GM18526 (cell line): ENCODE results near the gene ZNF628.

Source experiments
- POLR2A ChIP-seq: IDR thresholded peaks from 3 replicates; pipeline ENCODE4 v1.6.1; 2011; ENCODE audit not compliant: insufficient read length; ENCODE audit errors: extremely low read depth

The ZNF628 gene

DNA sequence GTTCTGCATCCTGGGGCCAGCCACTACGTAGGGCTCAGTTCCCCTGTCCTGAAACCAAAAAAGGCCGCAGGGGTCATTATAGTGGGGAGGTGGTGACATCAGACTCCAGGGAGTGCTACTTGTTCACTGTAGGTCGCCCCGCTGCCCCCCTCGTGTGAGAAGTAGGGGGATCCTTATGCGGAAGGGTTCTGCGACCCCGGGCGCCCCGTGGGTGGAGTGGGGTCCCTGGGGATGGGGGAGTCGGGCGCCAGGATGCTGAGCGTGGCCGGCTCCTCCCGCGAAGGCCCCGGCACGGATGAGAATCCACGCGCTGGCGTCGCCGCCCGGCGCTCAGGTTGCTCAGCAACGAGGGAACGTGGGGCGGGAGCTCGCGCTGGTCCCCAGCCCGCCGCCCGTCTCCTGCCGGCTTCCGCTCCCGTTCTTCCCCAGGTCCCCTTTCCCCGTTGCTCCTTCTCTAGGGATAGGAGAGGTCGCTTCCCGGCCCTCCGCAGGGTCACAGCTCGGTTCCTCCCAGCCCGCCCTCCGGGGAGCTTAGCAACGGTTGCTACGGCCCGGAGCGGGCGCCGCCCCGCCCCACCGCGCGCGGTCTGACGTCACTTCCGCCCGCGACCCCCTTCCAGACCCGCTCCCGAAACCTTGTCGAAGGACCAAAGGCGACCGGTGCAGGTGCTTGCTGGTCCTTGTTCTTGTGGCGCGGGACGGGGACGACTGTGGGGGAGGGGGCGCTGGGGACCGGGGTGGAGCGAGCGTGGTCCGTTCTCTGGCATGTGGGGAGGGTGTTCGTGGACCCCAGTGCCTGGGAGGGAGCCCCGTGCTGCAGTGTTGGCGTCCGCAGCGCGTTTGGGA is 8.4 kb downstream of the ZNF628 start, which contains the start of gene NAT14:
TSS of gene NAT14 (plus strand) at position 596 of the 846 bp plus-strand sequence. CDS start 521 bp downstream, outside the sequence.
- no peak for TF ChIP-seq POLR2A

DNA sequence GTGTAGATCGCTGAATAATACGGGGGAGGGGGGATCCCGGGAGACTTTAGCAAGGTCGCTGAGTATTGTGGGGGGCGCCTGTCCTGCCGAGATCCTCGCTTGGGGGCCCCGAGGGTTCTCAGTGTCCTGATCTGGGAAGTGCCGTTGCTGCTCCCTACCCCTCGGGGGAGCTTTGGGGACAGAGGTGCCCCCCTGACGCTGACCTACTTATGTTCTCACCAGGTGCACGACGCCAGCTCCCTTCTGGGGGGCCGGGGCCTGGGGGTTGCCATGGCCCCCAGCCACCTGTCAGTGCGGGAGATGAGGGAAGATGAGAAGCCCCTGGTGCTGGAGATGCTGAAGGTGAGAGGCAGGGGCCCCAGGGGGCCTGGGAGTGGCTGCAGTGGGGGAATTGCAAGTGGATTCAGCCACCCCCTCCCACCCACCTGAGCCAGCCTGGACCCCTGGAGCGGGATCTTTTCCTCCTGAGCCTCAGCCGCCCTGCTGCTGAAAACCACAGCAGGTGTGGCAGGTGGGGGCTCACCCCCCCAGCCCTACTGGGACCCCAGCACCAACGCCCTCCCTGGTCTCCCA is 9.1 kb downstream of the ZNF628 start:
- TF ChIP-seq POLR2A, result no peak

DNA sequence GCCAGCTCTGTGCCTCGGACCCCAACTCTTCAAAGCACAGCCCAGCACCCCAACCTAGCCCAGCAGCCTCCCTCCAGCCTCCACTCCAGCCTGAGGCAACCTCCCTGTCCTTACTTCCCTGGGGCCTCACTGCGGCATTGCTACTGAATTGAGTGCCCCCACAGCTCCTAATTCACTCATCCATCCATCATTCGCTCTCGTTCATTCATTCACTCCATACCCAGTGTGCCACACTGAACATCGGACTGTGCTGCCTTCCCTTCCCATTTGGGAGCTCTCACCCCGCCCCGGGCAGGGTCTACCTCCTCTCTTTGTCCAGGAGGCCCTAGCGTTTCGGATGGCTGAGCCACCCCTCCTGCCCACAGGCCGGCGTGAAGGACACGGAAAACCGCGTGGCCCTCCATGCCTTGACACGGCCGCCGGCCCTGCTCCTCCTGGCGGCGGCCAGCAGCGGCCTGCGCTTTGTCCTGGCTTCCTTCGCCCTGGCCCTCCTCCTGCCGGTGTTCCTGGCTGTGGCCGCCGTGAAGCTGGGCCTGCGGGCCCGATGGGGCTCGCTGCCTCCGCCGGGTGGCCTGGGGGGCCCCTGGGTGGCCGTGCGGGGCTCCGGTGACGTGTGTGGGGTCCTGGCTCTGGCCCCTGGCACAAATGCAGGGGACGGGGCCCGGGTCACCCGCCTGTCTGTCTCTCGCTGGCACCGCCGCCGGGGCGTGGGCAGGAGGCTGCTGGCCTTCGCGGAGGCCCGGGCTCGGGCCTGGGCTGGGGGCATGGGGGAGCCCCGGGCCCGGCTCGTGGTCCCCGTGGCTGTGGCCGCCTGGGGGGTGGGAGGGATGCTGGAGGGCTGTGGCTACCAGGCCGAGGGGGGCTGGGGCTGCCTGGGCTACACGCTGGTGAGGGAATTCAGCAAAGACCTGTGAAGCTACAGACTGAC is 9.9 kb downstream of the ZNF628 start:
- no peak for TF ChIP-seq POLR2A

DNA sequence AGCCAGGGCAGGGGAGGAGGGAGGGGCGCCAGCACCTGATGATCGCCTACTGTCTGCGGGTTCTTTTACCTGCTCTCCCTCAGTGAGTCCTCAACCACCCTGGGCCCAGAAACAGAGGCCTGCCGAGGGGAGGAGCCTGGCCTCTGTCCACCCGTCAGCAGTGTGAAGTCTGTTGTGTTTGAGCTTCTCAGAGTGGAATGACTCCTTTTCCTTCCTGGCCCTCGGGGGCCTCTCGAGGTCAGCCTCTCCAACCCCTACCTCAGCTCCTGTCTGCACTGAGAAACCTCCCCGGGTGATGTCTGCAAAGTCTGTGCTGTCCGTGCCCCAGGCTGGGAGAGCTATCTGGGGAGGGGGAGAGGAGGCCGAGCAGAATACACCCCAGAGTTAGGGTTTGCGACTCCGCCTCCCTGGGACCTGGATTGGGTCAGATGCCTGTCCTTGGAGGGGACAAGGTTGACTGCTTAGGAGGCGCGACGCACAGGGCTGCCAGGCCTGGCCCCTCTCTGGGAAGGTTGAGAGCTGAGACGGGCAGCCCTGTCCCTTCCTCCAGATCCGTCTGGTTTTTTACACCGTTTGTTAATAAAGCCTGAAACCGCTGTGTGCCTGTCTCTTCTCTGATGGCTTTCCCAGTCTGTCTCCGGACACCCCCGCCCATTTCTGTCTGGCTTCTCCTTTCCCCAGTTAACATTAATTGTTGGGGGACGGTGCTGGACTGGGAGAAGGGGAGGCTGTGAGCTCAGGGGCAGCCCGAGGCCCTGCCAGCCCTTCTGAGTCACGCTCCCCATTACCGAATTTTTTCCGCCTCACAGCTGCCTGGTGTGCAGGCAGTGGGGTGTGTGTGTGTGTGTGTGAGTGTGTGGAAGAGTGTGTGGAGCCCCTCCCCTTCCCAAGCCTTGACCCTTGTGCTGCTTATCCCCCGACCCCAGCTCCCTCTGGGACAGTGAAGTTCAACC is 10.8 kb downstream of the ZNF628 start:
- TF ChIP-seq POLR2A, result no peak

DNA sequence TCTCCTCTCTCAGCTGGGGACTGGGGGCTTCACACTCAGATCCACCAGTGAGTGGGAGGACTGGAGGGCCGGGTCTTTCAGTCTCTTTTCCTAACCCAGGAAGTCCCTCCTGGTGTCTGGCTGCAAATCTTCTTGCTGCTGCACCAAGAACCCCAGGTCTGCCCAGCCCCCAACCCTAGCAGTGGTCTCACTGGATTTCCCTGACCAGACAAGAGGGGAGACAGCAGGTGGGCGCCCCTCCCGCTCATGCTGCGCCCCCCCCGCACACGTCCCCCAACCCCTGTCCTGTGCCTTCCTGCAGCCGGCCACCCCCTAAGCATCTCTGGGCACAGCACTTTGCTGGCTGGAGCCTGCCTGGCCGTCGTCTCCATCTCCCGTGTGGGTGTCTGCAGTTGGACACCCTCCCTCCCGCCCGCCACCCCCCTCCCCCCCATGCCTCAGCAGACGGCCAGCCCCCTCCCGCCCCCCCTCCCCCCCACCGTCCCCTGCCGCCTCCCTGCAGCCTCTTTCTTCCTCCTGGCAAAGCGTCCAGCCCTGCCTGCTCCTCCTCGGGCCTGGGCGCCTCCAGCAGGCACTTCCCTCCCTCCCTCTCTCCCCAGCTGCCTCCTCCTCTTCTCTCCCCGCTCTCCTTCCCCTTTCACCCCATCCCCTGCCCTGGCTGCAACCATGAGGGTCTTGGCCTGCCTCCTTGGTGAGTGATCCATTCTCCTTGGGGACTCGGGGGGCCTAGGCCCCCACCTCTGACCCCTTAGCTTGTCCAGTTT is 11.7 kb downstream of the ZNF628 start, which contains the start of gene SSC5D:
TSS of gene SSC5D (plus strand) at position 513 of the 764 bp plus-strand sequence. CDS start at position 667, 154 bp downstream.
- TF ChIP-seq POLR2A, result no peak

DNA sequence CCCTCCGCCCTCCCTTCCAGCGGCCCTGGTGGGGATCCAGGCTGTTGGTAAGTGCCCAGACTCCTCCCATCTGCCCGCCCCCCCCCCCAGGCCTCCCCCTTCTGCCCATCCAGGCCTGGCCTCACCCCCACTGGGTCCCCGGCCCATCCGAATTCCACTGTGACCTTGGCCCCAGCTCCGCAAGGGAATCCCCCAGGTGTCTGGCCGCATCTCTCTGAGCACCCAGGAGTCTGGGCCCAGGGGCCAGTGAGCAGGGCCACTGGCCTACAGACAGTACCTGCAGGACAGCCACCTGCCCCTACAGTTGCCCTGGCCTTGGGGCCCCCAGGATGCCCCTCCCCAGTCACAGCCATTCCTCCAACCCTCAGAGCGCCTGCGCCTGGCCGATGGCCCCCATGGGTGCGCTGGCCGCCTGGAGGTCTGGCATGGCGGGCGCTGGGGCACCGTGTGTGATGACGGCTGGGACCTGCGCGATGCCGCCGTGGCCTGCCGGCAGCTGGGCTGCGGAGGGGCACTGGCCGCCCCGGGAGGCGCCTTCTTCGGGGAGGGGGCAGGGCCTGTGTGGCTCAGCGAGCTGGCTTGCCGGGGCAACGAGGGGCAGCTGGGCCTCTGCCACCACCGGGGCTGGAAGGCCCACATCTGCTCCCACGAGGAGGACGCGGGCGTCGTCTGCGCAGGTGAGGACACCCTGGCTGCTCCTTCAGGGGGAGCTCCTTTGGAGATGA is 12.7 kb downstream of the ZNF628 start:
- TF ChIP-seq POLR2A, result no peak

DNA sequence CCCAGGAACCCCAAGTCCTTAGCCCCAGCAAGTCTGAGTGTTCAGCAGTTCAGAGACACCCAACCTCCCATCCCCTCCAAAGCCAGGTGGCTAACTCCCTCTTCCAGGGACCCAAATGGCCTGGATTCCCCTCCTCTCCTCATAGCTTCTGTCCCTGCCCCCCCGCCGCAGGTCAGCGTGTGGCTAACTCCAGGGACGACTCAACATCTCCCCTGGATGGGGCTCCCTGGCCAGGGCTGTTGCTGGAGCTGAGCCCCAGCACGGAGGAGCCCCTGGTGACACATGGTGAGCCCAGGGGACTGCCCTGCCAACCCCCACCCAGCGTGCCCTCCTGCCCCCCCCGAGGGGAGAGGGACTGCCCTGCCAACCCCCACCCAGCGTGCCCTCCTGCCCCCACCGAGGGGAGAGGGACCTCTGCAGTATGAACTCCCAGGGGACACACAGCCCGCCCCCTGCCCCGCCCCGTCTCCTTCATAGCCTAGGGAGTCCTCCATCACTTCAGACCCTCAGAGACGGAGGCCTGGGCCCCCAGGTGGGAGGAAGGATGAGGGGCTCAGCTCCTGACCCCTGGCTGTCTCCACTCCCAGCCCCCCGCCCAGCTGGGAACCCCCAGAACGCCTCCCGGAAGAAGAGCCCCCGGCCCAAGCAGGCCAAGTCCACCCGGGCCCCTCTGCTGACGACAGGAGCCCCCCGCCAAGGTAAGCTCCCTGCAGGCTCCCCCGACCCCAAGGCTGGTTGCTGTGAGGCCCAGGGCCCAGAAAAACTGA is 13.5 kb downstream of the ZNF628 start:
- TF ChIP-seq POLR2A, result no peak

DNA sequence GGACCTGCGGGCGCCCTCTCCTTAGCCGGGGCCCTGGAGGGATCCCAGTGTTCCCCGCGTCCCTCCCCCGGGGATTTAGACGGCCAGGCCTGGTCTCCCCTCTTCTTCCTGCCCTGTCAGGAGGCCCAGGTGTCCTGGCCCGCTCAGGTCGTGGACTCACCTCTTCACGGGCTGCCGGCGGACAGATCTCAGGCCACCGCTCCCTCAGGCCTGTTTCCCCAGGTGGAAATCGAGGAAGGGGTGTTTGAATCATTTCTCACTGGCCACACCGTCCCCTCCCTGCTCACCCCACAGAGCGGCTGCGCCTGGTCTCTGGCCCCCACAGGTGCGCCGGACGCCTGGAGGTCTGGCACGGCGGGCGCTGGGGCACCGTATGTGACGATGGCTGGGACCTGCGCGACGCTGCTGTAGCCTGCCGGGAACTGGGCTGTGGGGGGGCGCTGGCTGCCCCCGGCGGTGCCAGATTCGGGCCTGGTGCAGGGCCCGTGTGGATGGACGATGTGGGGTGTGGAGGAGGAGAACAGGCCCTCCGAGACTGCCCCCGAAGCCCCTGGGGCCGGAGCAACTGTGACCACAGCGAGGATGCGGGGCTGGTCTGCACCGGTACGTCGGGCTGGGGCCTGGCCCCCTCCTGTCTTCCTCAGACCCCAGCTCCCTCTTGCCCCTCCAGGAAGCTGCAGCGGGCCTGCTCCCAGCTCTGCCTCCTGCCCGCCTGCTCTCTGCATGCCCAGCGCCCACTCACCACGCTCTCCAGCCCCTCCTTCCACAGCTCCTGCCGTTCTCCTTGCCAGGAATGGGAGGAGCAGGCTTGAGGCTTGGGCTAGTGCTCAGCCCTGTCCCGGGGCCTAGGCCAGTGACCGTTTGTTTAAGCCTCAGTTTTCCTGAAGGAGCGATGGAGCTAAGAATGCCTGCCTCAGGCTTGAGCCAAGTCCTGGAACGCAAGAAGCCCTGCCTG is 14.3 kb downstream of the ZNF628 start:
- no peak for TF ChIP-seq POLR2A

DNA sequence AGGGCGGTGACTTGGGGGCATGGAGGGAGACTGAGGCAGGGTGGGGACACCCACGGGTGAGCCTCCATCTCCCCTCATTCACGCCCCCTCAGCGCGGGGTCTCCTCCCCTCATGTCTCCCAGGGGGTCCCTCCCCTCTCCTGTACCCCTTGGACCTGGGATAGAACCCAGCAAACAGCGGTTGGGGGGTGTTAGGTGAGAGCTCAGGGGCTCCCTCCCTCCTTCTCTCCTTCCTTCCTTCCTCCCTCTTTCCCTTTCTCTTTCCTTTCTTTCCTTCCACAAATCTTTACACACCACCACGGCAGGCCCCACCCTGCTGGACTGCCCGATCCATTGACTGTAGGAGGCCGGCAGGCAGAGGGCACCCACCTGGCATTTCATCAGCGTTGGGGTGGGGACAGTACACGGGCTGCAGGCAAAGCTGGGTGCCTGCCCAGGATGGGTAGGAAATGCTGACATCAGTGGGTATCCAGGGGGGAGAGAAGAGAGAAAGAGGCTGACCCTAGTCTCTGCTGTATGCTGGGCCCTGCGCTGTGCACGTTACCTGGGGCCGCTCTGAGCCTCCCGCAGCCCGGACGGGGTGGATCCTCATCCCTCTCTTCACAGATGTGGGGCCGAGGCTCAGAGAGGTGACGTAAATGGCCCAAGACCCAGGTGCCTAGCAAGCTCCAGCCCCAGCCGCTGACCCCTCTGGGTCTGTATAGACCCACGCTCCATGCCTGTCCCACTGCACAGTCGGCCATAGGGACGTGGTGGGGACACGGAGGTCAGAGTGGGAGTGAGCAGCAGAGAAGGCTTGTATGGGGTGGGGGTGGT is 15.3 kb downstream of the ZNF628 start:
- no peak for TF ChIP-seq POLR2A

DNA sequence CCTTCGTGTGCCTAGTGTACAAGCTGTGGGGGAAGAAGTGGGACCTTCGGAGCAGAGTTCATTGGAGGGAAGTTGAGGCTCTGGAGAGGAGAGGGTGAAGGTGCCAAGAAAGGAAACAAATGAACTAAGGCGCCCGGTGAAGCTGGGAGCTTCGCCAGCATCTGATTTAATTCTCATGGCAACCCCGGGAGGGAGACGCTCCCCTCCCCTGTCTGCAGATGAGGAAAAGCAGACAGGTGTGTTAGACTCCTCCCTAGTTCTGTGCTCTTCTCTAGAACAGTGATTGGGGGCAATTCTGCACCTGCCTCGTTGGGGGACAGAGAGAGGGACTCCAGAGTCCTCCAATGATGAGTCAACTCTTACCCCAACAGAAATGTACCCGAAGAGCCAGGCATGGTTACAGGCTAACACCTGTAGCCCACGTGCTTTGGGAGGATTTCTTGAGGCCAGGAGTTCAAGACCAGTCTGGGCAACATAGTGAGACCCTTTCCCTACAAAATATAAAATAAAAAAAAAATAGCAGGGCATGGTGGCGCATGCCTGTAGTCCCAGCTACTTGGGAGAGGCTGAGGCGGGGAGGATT is 16.0 kb downstream of the ZNF628 start:
- TF ChIP-seq POLR2A, result no peak

DNA sequence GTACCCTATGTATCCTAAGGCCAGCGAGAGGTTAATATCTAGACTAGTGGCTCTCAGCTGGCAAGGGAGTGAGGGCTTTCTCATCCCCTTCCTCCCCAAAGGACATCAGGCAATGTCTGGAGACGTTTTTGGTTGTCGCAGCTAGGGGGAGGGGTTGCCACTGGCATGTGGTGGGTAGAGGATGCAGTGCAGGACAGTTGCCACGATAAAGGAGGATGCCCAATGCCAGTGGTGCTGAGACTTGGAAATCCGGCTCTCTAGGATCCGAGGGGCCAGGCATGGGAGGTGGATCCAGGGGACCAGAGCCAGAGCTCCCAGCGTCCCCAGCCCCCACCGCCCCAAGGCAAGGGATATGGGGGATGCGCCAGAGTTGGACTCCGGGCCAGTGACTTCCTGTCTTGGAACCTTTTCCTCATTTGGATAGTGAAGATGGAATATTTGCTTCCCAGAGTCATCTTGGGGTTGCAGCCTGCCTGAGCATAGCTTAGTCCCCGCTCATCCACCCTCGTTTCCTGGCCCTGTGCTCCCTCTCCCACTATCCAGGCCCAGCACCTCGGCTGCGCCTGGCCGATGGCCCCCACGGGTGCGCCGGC is 16.7 kb downstream of the ZNF628 start:
- TF ChIP-seq POLR2A, result no peak
